Activated CD4-positive, alpha-beta T cell treated with anti-CD3 and anti-CD28 coated beads for 36 hours (primary cell): ENCODE measurements around the gene LCP2. TPM values are rescaled to one million over a fixed set of nuclear protein-coding genes. Genes with fewer than 3 reads are reported as not detected.

ENCODE experiments used
- ATAC-seq: fragments of 200-7000 bp; cut with Tn5 transposase; one replicate; pipeline ENCODE4 v1.10.0; 2021; ENCODE audit warnings: mild to moderate bottlenecking, moderate library complexity
- CTCF ChIA-PET: fragments of 350-600 bp; sonication (Branson Sonifier 250); formaldehyde crosslinking; loops from one replicate; lab custom pipeline; 2021; ENCODE audit warnings: antibody characterized with exemption; lab: Charles Lee
- POLR2A ChIA-PET: fragments of 350-600 bp; sonication (Branson Sonifier 250); formaldehyde crosslinking; loops from one replicate; lab custom pipeline; 2021; ENCODE audit warnings: antibody characterized with exemption, inconsistent platforms; lab: Charles Lee
- DNase-seq: peaks from one replicate; pipeline ENCODE4 v3.0.0-alpha.2; 2020
- H3K27ac Mint-ChIP-seq: one replicate; pipeline ENCODE4 v1.8.0; 2021; ENCODE audit warnings: mixed read lengths
- H3K27me3 Mint-ChIP-seq: one replicate; pipeline ENCODE4 v1.8.0; 2021; ENCODE audit warnings: mixed read lengths
- H3K36me3 Mint-ChIP-seq: one replicate; pipeline ENCODE4 v1.8.0; 2021; ENCODE audit warnings: low read depth, mixed read lengths
- H3K4me1 Mint-ChIP-seq: one replicate; pipeline ENCODE4 v1.8.0; 2021; ENCODE audit warnings: mixed read lengths
- H3K4me3 Mint-ChIP-seq: one replicate; pipeline ENCODE4 v1.8.0; 2021; ENCODE audit warnings: mild to moderate bottlenecking, moderate library complexity, mixed read lengths
- H3K9me3 Mint-ChIP-seq: one replicate; pipeline ENCODE4 v1.8.0; 2021; ENCODE audit warnings: low read depth, mixed read lengths
- intact Hi-C, 2 experiments: fragments of 100-400 bp; cut with DNase I in 1 of 2; cut with micrococcal nuclease in 1 of 2; formaldehyde crosslinking; loops; one replicate each; pipeline versions ENCODE4 v1.14.2 to v1.15.1; 2022 to 2024; cut with DNase I, micrococcal nuclease
- total RNA-seq, 2 experiments: library from RNA; stranded (reverse); gene quantifications; one replicate each; pipeline ENCODE4 v1.2.3, GENCODE V29; 2021

LCP2 gene
- total RNA-seq, 2 experiments from 2014 or later: 173 to 232 TPM

- POLR2A ChIA-PET: interaction anchor here (0.6 kb wide), 1 partner anchor 57 kb away, joined by 3 read pairs; no protein-coding TSS in a partner anchor
- Mint-ChIP-seq H3K4me3 (no peak overlapping the region), H3K36me3 (no peaks in the 10 kb centered on the region), H3K4me1 (peaks cover 65% of the 10 kb centered on the region), H3K9me3 (no peaks in the 10 kb centered on the region), H3K27ac (no peak overlapping the region), H3K27me3 (no peaks in the 10 kb centered on the region)
- ATAC-seq (no peak), DNase-seq (no peak)
- CTCF ChIA-PET: interaction anchor here (0.6 to 7.0 kb wide), 13 partner anchors 35 to 127 kb away, joined by 3 to 94 read pairs (median 11); partner anchors contain the start of gene LCP2
- intact Hi-C loops: loop anchor here (5.0 to 10.0 kb wide), 4 partner anchors 85 to 1848 kb away; partner anchors contain the start of gene STK10 (in 1 of the 2)
These were observed 39.6 kb upstream of the LCP2 start for GRCh38 chr5:170337045-170337733.

- Mint-ChIP-seq H3K27me3 (no peaks in the 10 kb centered on the region), H3K4me3 (no peak overlapping the region), H3K36me3 (no peaks in the 10 kb centered on the region), H3K9me3 (no peaks in the 10 kb centered on the region), H3K4me1 (peaks cover 76% of the 10 kb centered on the region), H3K27ac (peak overlapping the region; percentile 90)
- intact Hi-C loops: loop anchor here (5.0 to 10.0 kb wide), 4 partner anchors 86 to 1849 kb away; partner anchors contain the start of gene STK10 (in 1 of the 2)
- ATAC-seq: no peak
- DNase-seq: no peak
- CTCF ChIA-PET: interaction anchor here (1.0 to 1.3 kb wide), 2 partner anchors 69 to 113 kb away, joined by 3 to 4 read pairs; no protein-coding TSS in a partner anchor
- POLR2A ChIA-PET: no interaction called here
These were observed 38.5 kb upstream of the LCP2 start for GRCh38 chr5:170336065-170336464.

- Mint-ChIP-seq H3K4me1 (peaks cover 84% of the 10 kb centered on the region), H3K27ac (no peak overlapping the region), H3K27me3 (no peaks in the 10 kb centered on the region), H3K9me3 (no peaks in the 10 kb centered on the region), H3K4me3 (peak overlapping the region; percentile 62), H3K36me3 (no peaks in the 10 kb centered on the region)
- ATAC-seq (no peak), DNase-seq (peak; percentile 58)
- ChIA-PET POLR2A (interaction anchor here (0.5 to 1.9 kb wide), 11 partner anchors 35 to 240 kb away, joined by 3 to 5 read pairs (median 4); no protein-coding TSS in a partner anchor), CTCF (interaction anchor here (0.9 to 7.3 kb wide), 16 partner anchors 11 to 109 kb away, joined by 3 to 85 read pairs (median 5); partner anchors contain the start of gene LCP2)
- intact Hi-C loops: loop anchor here (5.0 to 10.0 kb wide), 6 partner anchors 88 to 1850 kb away; partner anchors contain the start of genes NPM1 (in 1 of the 2) and STK10 (in 1 of the 2)
These were observed 37.0 kb upstream of the LCP2 start for GRCh38 chr5:170334626-170335025.

GRCh38 chr5:170333161-170333910, 35.8 kb upstream of the LCP2 start:
- DNase-seq: peak; percentile 79
- ATAC-seq: peak; percentile 33
- H3K4me3 Mint-ChIP-seq: peak overlapping the region; percentile 44
- no peaks in the 10 kb centered on the region for H3K36me3 Mint-ChIP-seq
- H3K9me3 Mint-ChIP-seq: no peaks in the 10 kb centered on the region
- peaks cover 77% of the 10 kb centered on the region for H3K4me1 Mint-ChIP-seq
- POLR2A ChIA-PET: interaction anchor here (0.6 to 4.2 kb wide), 6 partner anchors 20 to 86 kb away, joined by 4 to 52 read pairs (median 5); no protein-coding TSS in a partner anchor
- intact Hi-C loops: loop anchor here (1.0 to 10.0 kb wide), 5 partner anchors 239 to 1851 kb away; partner anchors contain the start of genes NPM1 (in 1 of the 2) and STK10 (in 1 of the 2)
- CTCF ChIA-PET: interaction anchor here (0.7 to 7.3 kb wide), 16 partner anchors 9 to 111 kb away, joined by 3 to 85 read pairs (median 6); partner anchors contain the start of gene LCP2
- H3K27ac Mint-ChIP-seq: no peak overlapping the region
- no peaks in the 10 kb centered on the region for H3K27me3 Mint-ChIP-seq

- Mint-ChIP-seq H3K9me3 (no peaks in the 10 kb centered on the region), H3K27ac (no peak overlapping the region), H3K4me3 (no peak overlapping the region), H3K4me1 (peaks cover 66% of the 10 kb centered on the region), H3K27me3 (no peaks in the 10 kb centered on the region), H3K36me3 (no peaks in the 10 kb centered on the region)
- DNase-seq (no peak), ATAC-seq (no peak)
- CTCF ChIA-PET: interaction anchor here (1.7 to 7.3 kb wide), 8 partner anchors 13 to 106 kb away, joined by 7 to 85 read pairs (median 12); partner anchors contain the start of gene LCP2
- intact Hi-C loops: loop anchor here (5.0 to 10.0 kb wide), 4 partner anchors 525 to 1853 kb away; partner anchors contain the start of genes NPM1 (in 1 of the 2) and STK10 (in 1 of the 2)
- POLR2A ChIA-PET: interaction anchor here (0.7 to 4.2 kb wide), 6 partner anchors 19 to 59 kb away, joined by 3 to 52 read pairs (median 6); partner anchors contain the start of gene LCP2
These were observed 34.5 kb upstream of the LCP2 start for GRCh38 chr5:170332058-170332457.

GRCh38 chr5:170330568-170331054, 33.0 kb upstream of the LCP2 start:
- intact Hi-C loops: loop anchor here (1.0 to 10.0 kb wide), 12 partner anchors 17 to 1854 kb away; partner anchors contain the start of genes LCP2 (in 1 of the 2), NPM1 (in 1 of the 2) and STK10 (in 1 of the 2)

GRCh38 chr5:170329524-170329923, 31.9 kb upstream of the LCP2 start:
- Mint-ChIP-seq H3K4me1 (peaks cover 47% of the 10 kb centered on the region), H3K9me3 (peaks cover under 1% of the 10 kb centered on the region), H3K4me3 (no peak overlapping the region), H3K27me3 (no peaks in the 10 kb centered on the region), H3K36me3 (no peaks in the 10 kb centered on the region), H3K27ac (no peak overlapping the region)
- intact Hi-C loops: no loop called here
- CTCF ChIA-PET: interaction anchor here (1.6 to 7.3 kb wide), 4 partner anchors 15 to 63 kb away, joined by 8 to 85 read pairs (median 24); partner anchors contain the start of gene LCP2
- ATAC-seq (no peak), DNase-seq (no peak)
- POLR2A ChIA-PET: no interaction called here

More at GRCh38 chr5:170330568-170331054, 33.0 kb upstream of the LCP2 start:
- peak; percentile 57 for DNase-seq
- Mint-ChIP-seq H3K4me3 (no peak overlapping the region), H3K9me3 (no peaks in the 10 kb centered on the region), H3K27me3 (no peaks in the 10 kb centered on the region), H3K4me1 (peaks cover 51% of the 10 kb centered on the region), H3K27ac (no peak overlapping the region), H3K36me3 (no peaks in the 10 kb centered on the region)
- CTCF ChIA-PET: interaction anchor here (0.6 to 7.3 kb wide), 17 partner anchors 8 to 1095 kb away, joined by 3 to 85 read pairs (median 5); partner anchors contain the start of gene LCP2
- POLR2A ChIA-PET: interaction anchor here (0.6 to 4.2 kb wide), 10 partner anchors 17 to 64 kb away, joined by 3 to 52 read pairs (median 4); partner anchors contain the start of gene LCP2
- ATAC-seq: no peak

- Mint-ChIP-seq H3K4me3 (no peak overlapping the region), H3K4me1 (peaks cover 36% of the 10 kb centered on the region), H3K36me3 (no peaks in the 10 kb centered on the region), H3K27me3 (no peaks in the 10 kb centered on the region), H3K9me3 (peaks cover 2% of the 10 kb centered on the region), H3K27ac (no peak overlapping the region)
- DNase-seq: no peak
- no peak for ATAC-seq
- ChIA-PET CTCF (interaction anchor here (0.6 to 5.5 kb wide), 7 partner anchors 11 to 61 kb away, joined by 3 to 39 read pairs (median 5); no protein-coding TSS in a partner anchor), POLR2A (no interaction called here)
- intact Hi-C loops: no loop called here
These were observed 30.3 kb upstream of the LCP2 start for GRCh38 chr5:170327829-170328228.

GRCh38 chr5:170327168-170327567, 29.6 kb upstream of the LCP2 start:
- H3K36me3 Mint-ChIP-seq: no peaks in the 10 kb centered on the region
- no peak overlapping the region for H3K27ac Mint-ChIP-seq

GRCh38 chr5:170319301-170319700, 21.7 kb upstream of the LCP2 start:
- no peaks in the 10 kb centered on the region for H3K36me3 Mint-ChIP-seq
- peaks cover 40% of the 10 kb centered on the region for H3K4me1 Mint-ChIP-seq
- H3K9me3 Mint-ChIP-seq: no peaks in the 10 kb centered on the region
- peak overlapping the region; percentile 63 for H3K27ac Mint-ChIP-seq
- no peaks in the 10 kb centered on the region for H3K27me3 Mint-ChIP-seq
- ChIA-PET POLR2A (no interaction called here), CTCF (interaction anchor here (0.6 to 2.5 kb wide), 11 partner anchors 11 to 340 kb away, joined by 3 to 11 read pairs (median 5); partner anchors contain the start of gene LCP2)
- intact Hi-C loops: loop anchor here (10.0 kb wide), 2 partner anchors 734 to 1856 kb away; partner anchors contain the start of gene SPDL1 (in 1 of the 2)
- DNase-seq (peak; percentile 45), ATAC-seq (peak; percentile 75)
- H3K4me3 Mint-ChIP-seq: no peak overlapping the region

More at GRCh38 chr5:170327168-170327567, 29.6 kb upstream of the LCP2 start:
- ATAC-seq: no peak
- H3K27me3 Mint-ChIP-seq: no peaks in the 10 kb centered on the region
- CTCF ChIA-PET: interaction anchor here (0.8 to 5.5 kb wide), 8 partner anchors 10 to 61 kb away, joined by 3 to 39 read pairs (median 4); no protein-coding TSS in a partner anchor
- no peak for DNase-seq
- intact Hi-C loops: no loop called here
- peaks cover 29% of the 10 kb centered on the region for H3K4me1 Mint-ChIP-seq
- peaks cover 2% of the 10 kb centered on the region for H3K9me3 Mint-ChIP-seq
- H3K4me3 Mint-ChIP-seq: no peak overlapping the region
- POLR2A ChIA-PET: no interaction called here
